GM04504 (cell line): Measurements from ENCODE around the gene LIM2.
"Not testable (repeated sequence)": the region's sequence is repeated elsewhere in the genome, so short reads cannot be mapped to it uniquely, and the experiment has no call there.

Experiments used
- DNase-seq: peaks from one replicate; pipeline ENCODE4 v3.0.0-alpha.2; 2012; ENCODE audit warnings: low read depth

The LIM2 gene

GRCh38 chr19:51387924-51388389 lies at the start of gene LIM2:
Gene LIM2, minus strand, starts transcription at chr19:51387974. Its CDS starts 531 bp downstream, at chr19:51387443.
- DNase-seq: no peak

DNA sequence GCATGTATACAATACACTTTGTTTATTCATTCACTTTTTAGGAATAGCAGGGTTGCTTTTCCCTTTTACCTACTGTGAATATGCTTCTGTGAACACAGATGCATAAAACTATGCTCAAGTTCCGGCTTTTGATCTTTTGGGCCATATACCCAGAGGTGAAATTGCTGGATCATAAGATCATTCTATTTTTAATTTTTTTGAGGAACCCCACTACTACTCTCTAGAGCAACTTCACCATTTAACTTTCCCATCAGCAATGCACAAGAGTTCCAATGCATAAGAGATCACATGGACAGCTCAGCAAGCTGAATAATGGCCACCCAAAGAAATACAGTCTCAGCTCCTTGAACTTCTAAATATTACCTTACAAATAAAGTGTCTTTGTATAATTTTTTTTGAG lies 46.7 kb upstream of the LIM2 start:
- no peak for DNase-seq

- no peak for DNase-seq
These were observed 45.3 kb upstream of the LIM2 start for GRCh38 chr19:51433043-51433442.

GRCh38 chr19:51431124-51431523 lies 43.4 kb upstream of the LIM2 start:
- no peak for DNase-seq

- DNase-seq: no peak
These were observed 42.4 kb upstream of the LIM2 start for GRCh38 chr19:51430221-51430620.

GRCh38 chr19:51427201-51427600 lies 39.4 kb upstream of the LIM2 start:
- no peak for DNase-seq

- DNase-seq: no peak
These were observed 34.3 kb upstream of the LIM2 start for GRCh38 chr19:51422053-51422448.

- no peak for DNase-seq
These were observed 33.7 kb upstream of the LIM2 start for GRCh38 chr19:51421229-51422052.

GRCh38 chr19:51420511-51420910 lies 32.7 kb upstream of the LIM2 start:
- not testable (repeated sequence) for DNase-seq

- DNase-seq: no peak
These were observed 30.9 kb upstream of the LIM2 start for GRCh38 chr19:51418707-51419106.

DNA sequence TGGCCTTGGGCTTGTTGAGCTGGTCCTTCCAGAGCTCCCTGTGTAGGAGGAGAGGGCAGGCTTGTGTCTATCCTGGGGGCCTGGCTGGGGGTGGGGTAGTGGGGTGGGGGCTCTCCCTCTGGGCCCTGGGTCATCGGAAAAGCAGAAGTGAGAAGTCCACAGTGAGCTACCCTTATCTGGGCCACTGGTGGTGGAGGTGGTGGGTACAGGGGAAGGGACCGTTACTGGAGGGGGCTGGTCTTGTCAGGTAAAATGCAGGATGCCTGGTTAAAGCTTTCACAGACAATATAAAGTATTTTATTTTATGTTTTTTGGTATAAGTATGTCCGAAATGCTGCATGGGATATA lies 30.0 kb upstream of the LIM2 start:
- DNase-seq: no peak

GRCh38 chr19:51417107-51417809 lies 29.5 kb upstream of the LIM2 start, which contains the start of gene SIGLEC10:
Gene SIGLEC10, minus strand, starts transcription at chr19:51417642. Its CDS starts 61 bp downstream, at chr19:51417581.
- no peak for DNase-seq

DNA sequence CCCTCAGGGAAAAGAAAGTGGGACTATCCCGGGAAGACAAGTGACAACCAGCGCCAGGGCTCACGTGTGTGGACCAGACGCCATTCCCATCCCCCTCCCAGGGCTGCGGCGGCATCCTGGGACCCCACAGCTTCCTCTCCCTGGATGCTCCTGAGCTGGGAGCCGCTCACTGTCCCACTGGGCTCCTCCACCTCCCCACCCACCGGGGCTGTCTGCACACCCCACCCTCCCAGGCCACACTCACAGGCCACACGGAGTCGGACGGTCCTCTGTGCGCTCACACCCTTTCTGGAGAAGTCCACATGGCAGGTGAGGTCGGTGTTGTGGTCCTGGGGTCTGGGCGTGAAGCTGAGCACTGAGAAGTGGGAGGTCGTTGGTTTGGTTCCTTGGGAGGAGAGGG lies 28.6 kb upstream of the LIM2 start:
- not testable (repeated sequence) for DNase-seq

DNA sequence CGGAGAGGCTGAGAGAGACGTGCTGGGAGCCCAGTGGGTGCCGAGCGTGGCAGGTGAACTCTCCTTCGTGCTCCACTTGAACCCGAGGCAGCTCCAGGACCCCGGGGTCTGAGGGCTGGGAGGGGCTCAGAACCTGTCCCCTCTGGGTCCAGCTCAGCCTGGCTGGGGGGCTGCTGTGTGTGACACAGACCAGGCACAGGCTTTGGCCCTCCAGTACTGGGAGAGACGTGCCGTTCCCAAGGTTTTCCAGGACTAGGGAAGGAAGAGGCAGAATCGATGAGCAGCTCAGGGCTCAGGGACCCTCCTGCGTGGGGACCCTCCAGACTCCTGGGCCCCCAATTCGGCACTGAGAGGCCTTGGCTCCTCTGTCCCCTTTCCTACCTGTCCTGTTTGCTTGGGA lies 27.4 kb upstream of the LIM2 start:
- no peak for DNase-seq

DNA sequence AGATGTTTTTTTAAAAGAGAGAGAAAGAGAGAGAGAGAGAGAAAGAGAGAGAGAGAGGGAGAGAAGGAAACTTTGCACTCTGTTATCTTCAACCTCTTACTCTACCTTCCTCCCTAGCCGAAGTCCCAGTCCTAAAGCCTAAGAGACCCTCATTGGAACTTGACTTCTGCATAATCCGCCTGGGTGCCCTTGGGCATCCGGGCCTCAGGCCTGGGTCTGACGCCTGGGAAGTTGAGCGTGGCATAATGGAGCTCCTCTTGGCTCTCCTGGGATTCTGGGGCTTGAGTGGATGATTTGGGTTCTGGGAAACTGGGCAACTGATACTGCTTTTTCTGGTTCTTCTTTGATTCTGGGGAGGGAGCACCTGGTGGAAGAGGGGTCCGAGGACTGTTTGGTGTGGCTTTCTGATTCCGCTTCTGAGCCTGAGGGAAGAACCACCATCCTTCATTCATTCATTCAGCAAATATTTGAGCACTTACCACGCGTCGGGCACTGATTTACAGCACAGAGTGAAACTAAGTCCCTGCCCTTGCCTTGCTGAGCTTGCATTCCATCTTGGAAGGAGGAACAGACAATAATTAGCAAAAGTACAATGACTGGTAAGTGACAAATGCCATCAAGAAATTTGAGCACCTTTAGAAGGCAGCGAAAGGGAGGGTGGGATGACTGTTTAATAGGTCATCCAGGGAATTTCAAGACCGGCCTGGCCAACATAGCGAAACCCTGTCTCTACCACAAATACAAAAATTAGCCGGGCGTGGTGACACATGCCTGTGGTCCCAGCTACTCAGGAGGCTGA lies 23.4 kb upstream of the LIM2 start:
- no peak for DNase-seq

GRCh38 chr19:51407511-51408131 lies 19.8 kb upstream of the LIM2 start:
- DNase-seq: no peak

GRCh38 chr19:51402117-51402516 lies 14.3 kb upstream of the LIM2 start:
- DNase-seq: no peak

GRCh38 chr19:51399936-51400335 lies 12.2 kb upstream of the LIM2 start:
- not testable (repeated sequence) for DNase-seq

- DNase-seq: no peak
These were observed 11.5 kb upstream of the LIM2 start for GRCh38 chr19:51399231-51399630.

- no peak for DNase-seq
These were observed 10.4 kb upstream of the LIM2 start for GRCh38 chr19:51398096-51398704.

GRCh38 chr19:51397453-51397852 lies 9.7 kb upstream of the LIM2 start:
- DNase-seq: not testable (repeated sequence)

DNA sequence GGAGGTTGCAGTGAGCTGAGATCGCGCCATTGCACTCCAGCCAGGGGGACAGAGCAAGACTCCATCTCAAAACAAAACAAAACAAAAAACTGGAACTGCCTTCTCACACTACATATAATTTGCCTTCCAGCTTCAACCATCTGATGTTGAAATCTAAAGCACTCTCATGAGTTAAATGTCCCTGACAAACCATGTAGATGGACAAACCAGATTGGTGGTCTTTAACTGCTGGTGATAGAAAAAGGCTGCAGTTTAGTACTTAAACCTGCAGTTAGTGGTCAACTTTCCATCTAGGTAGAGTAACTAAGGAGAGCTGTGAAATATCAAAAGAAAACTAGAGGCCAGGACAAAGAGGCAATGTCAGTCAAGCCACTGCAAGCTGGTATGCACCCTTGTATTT lies 8.4 kb upstream of the LIM2 start:
- DNase-seq: no peak
